ENCODE data around the gene DNLZ. TPM values are rescaled to one million over a fixed set of nuclear protein-coding genes. Genes with fewer than 3 reads are reported as not detected.

DNLZ gene
- total RNA-seq (10 to 100 TPM; 12.1 to 28.9 (median 17.6) TPM), polyA plus RNA-seq (10 to 100 TPM in 2 of 3 donors, 1 to 10 TPM in 1; 3.1 to 20.5 (median 14.7) TPM)
- long read RNA-seq, donor 1, transcript DNLZ-201 (3 exons, 724 nt): major isoform, 6 of 6 reads
- long read RNA-seq, donor 1, partial matches to known transcripts: 0 of 6 reads
- long read RNA-seq, donor 1, other reads (novel, unspliced or antisense): 0 of 6 reads
- long read RNA-seq, donor 2, partial matches to known transcripts: 0 of 3 reads
- long read RNA-seq, donor 2, other reads (novel, unspliced or antisense): 0 of 3 reads
- long read RNA-seq, donor 3, transcript DNLZ-201 (3 exons, 724 nt): major isoform, 18 of 18 reads
- long read RNA-seq, donor 3, partial matches to known transcripts: 0 of 18 reads
- long read RNA-seq, donor 3, other reads (novel, unspliced or antisense): 0 of 18 reads
- long read RNA-seq, donor 4, partial matches to known transcripts: 0 of 1 reads
- long read RNA-seq, donor 4, other reads (novel, unspliced or antisense): 0 of 1 reads
- long read RNA-seq, donor 5, transcript DNLZ-201 (3 exons, 724 nt): major isoform, 25 of 26 reads
- long read RNA-seq, donor 5, partial matches to known transcripts: 0 of 26 reads
- long read RNA-seq, donor 5, other reads (novel, unspliced or antisense): 1 of 26 reads
- long read RNA-seq, donor 6, partial matches to known transcripts: 0 of 2 reads
- long read RNA-seq, donor 6, other reads (novel, unspliced or antisense): 0 of 2 reads
- long read RNA-seq, donor 7, transcript DNLZ-201 (3 exons, 724 nt): major isoform, 5 of 5 reads
- long read RNA-seq, donor 7, partial matches to known transcripts: 0 of 5 reads
- long read RNA-seq, donor 7, other reads (novel, unspliced or antisense): 0 of 5 reads
- long read RNA-seq, donor 8, transcript DNLZ-201 (3 exons, 724 nt): major isoform, 7 of 7 reads
- long read RNA-seq, donor 8, partial matches to known transcripts: 0 of 7 reads
- long read RNA-seq, donor 8, other reads (novel, unspliced or antisense): 0 of 7 reads
- long read RNA-seq, donor 9, transcript DNLZ-201 (3 exons, 724 nt): major isoform, 8 of 8 reads
- long read RNA-seq, donor 9, partial matches to known transcripts: 0 of 8 reads
- long read RNA-seq, donor 9, other reads (novel, unspliced or antisense): 0 of 8 reads
- long read RNA-seq, donor 10, partial matches to known transcripts: 0 of 4 reads
- long read RNA-seq, donor 10, other reads (novel, unspliced or antisense): 0 of 4 reads

- 1% methylated on average over 96 to 97 of the region's 97 CpGs; no CpG with 5 or more reads in 2 of the 4 donors for WGBS, 4 donors
- peaks cover 0 to 9% of the 10 kb centered on the region in 2 donors for H3K4me1 ChIP-seq (replicated peaks in 1 of 2)
- intact Hi-C loops (cut with DNase I): no loop called here
Observed at GRCh38 chr9:136363106-136363948, at the start of gene DNLZ. TSS of gene DNLZ (minus strand) at chr9:136363744. CDS start at chr9:136363714, 30 bp downstream.

GRCh38 chr9:136412962-136413361 lies 49.4 kb upstream of the DNLZ start:
- H3K36me3 ChIP-seq (replicated peaks in 1 of 2): peaks cover 0 to 56% of the 10 kb centered on the region in 2 donors
- intact Hi-C loops (cut with DNase I): no loop called here
- no peaks in the 10 kb centered on the region for H3K27me3 ChIP-seq
- 56 to 74% (median 69%) methylated on average over 9 of the region's 9 CpGs for WGBS, 4 donors
- no peak overlapping the region for H3K27ac ChIP-seq
- H3K9me3 ChIP-seq (replicated peaks in 1 of 3): no peaks in the 10 kb centered on the region
- H3K4me3 ChIP-seq: no peak overlapping the region
- TF ChIP-seq POLR2A (IDR thresholded peaks at IDR 0.05) (no peak), CTCF (IDR thresholded peaks at IDR 0.05) (no peak)
- peaks cover 18 to 26% of the 10 kb centered on the region in 2 donors for H3K4me1 ChIP-seq (replicated peaks in 1 of 2)
- DNase-seq: no peak

More at GRCh38 chr9:136363106-136363948, at the start of gene DNLZ:
- TF ChIP-seq POLR2A (IDR thresholded peaks at IDR 0.05) (peak; percentile 71 to 77), CTCF (IDR thresholded peaks at IDR 0.05) (peak; percentile 55 to 100 (median 91))
- Histone ChIP-seq H3K9me3 (replicated peaks in 1 of 3) (no peaks in the 10 kb centered on the region), H3K27ac (peak within 1 kb of the TSS; percentile 67 to 93 (median 75)), H3K36me3 (replicated peaks in 1 of 2) (no peaks in the 10 kb centered on the region), H3K27me3 (no peaks in the 10 kb centered on the region), H3K4me3 (peak within 1 kb of the TSS in 3 of 4 donors; percentile 45 to 73 (median 62))
- DNase-seq: peak; percentile 97 to 99 (median 98)

- no peak for DNase-seq
- Histone ChIP-seq H3K4me3 (peak overlapping the region in 3 of 4 donors; percentile 86 to 98 (median 94)), H3K27ac (no peak overlapping the region), H3K4me1 (replicated peaks in 1 of 2) (peaks cover 18 to 26% of the 10 kb centered on the region in 2 donors), H3K36me3 (replicated peaks in 1 of 2) (peaks cover 0 to 55% of the 10 kb centered on the region in 2 donors), H3K9me3 (replicated peaks in 1 of 3) (no peaks in the 10 kb centered on the region), H3K27me3 (no peaks in the 10 kb centered on the region)
- intact Hi-C loops (cut with DNase I): no loop called here
- no peak for TF ChIP-seq CTCF (IDR thresholded peaks at IDR 0.05)
- TF ChIP-seq POLR2A (IDR thresholded peaks at IDR 0.05): no peak
- WGBS, 4 donors: 35 to 43% (median 38%) methylated on average over 4 of the region's 4 CpGs
Observed at GRCh38 chr9:136411378-136411777, 47.8 kb upstream of the DNLZ start.

Data from adrenal gland (tissue), 19 donors.